ENCODE data around the gene CCNK. TPM values are rescaled to one million over a fixed set of nuclear protein-coding genes. Genes with fewer than 3 reads are reported as not detected.

Gene CCNK
- total RNA-seq, 1 experiment from 2014 or later: 104 TPM

DNA sequence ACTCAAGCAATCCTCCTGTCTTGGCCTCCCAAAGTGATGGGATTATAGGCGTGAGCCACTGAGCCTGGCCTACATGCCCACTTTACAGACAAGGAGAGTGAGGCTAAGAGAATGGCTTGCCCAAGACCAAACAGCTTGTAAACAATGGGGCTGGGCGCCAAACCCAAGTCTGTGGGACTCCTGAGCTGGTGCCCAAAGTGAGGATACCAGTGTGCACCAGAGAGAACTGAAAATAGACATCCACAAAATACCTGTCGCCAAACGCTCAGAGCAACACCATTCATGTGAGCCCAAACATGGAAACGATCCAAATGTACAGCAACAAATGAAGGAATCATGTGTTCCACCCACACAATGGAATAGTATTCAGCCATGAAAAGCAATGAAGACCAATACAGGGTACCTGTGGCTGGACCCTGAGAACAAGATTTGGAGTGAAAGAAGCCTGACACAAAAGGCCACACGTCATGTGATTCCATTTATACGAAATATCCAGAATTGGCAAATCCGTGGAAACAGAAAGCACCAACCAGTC lies 38.2 kb downstream of the CCNK start:
- BruUV-seq (replicated peaks): no TSS peak
- POLR2A ChIA-PET: no interaction called here
- H3K4me1 Mint-ChIP-seq (ENCODE audit: low read depth, unreplicated experiment): no peaks in the 10 kb centered on the region

DNA sequence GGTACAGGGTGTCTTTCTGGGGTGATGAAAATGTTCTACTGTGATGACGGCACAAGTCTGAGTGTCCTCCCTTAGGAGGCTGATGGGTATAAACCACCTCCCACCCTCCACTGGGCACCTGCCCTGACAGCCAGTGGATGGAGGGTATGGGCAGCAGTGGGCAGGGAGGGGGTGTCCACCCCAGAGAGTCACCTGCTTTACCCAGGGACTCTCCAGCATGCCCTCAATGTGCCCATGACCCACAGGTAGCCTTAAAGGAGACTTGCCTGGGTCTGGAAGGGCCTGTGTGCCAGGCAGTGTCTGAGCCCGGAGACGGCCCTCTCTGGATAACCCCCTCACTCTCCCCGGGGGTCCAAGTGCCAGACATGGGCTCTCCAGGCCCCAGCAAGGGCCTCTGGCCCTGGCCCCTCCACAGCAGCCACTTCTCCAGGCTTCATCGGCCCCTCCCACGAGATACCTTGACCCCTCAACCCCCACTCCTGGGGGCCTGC lies 38.8 kb downstream of the CCNK start:
- no peaks in the 10 kb centered on the region for H3K9me3 Mint-ChIP-seq (ENCODE audit: unreplicated experiment)
- no peak overlapping the region for H3K4me3 Mint-ChIP-seq (ENCODE audit: unreplicated experiment)
- BruUV-seq (replicated peaks): no TSS peak
- peak in 1 of 2 experiments; percentile 25 for DNase-seq
- TF ChIP-seq, protein P1, sequence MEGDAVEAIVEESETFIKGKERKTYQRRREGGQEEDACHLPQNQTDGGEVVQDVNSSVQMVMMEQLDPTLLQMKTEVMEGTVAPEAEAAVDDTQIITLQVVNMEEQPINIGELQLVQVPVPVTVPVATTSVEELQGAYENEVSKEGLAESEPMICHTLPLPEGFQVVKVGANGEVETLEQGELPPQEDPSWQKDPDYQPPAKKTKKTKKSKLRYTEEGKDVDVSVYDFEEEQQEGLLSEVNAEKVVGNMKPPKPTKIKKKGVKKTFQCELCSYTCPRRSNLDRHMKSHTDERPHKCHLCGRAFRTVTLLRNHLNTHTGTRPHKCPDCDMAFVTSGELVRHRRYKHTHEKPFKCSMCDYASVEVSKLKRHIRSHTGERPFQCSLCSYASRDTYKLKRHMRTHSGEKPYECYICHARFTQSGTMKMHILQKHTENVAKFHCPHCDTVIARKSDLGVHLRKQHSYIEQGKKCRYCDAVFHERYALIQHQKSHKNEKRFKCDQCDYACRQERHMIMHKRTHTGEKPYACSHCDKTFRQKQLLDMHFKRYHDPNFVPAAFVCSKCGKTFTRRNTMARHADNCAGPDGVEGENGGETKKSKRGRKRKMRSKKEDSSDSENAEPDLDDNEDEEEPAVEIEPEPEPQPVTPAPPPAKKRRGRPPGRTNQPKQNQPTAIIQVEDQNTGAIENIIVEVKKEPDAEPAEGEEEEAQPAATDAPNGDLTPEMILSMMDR (IDR thresholded peaks at IDR 0.05; ENCODE audit: insufficient read depth in 1 of 2, low read depth in 1 of 2, low read length in 1 of 2, severe bottlenecking in 1 of 2, unreplicated experiment in 1 of 2): no peak
- H3K36me3 Mint-ChIP-seq (ENCODE audit: insufficient read depth, unreplicated experiment): peaks cover 58% of the 10 kb centered on the region
- H3K27me3 Mint-ChIP-seq (ENCODE audit: insufficient read depth, unreplicated experiment): no peaks in the 10 kb centered on the region
- intact Hi-C loops (cut with micrococcal nuclease; ENCODE audit: unreplicated experiment): loop anchor here (5.0 kb wide), 2 partner anchors 212 to 367 kb away; no protein-coding TSS in a partner anchor
- Histone ChIP-seq H3K4me1 (peaks cover 47% of the 10 kb centered on the region), H3K36me3 (ENCODE audit: control insufficient read depth, insufficient read depth, low read length) (no peaks in the 10 kb centered on the region; the same call in 1 of the 2 replicates), H3K9me3 (no peaks in the 10 kb centered on the region), H3K27me3 (replicated peaks; ENCODE audit: control insufficient read depth, insufficient read depth, low read length) (no peaks in the 10 kb centered on the region), H3K4me3 (ENCODE audit: low read depth, low read length) (no peak overlapping the region)
- CTCF ChIA-PET: interaction anchor here (0.6 kb wide), 1 partner anchor 26 kb away, joined by 3 read pairs; no protein-coding TSS in a partner anchor
- POLR2A ChIA-PET: no interaction called here
- H3K27ac Mint-ChIP-seq (ENCODE audit: unreplicated experiment): no peak overlapping the region
- peaks cover 2% of the 10 kb centered on the region for H3K4me1 Mint-ChIP-seq (ENCODE audit: low read depth, unreplicated experiment)

More for the DNA sequence above, 38.2 kb downstream of the CCNK start:
- Histone ChIP-seq H3K4me3 (ENCODE audit: low read depth, low read length) (no peak overlapping the region), H3K36me3 (ENCODE audit: control insufficient read depth, insufficient read depth, low read length) (no peaks in the 10 kb centered on the region; the same call in 1 of the 2 replicates), H3K27me3 (replicated peaks; ENCODE audit: control insufficient read depth, insufficient read depth, low read length) (no peaks in the 10 kb centered on the region), H3K9me3 (no peaks in the 10 kb centered on the region), H3K4me1 (peaks cover 41% of the 10 kb centered on the region)
- CTCF ChIA-PET: interaction anchor here (0.6 to 1.0 kb wide), 2 partner anchors 26 to 57 kb away, joined by 3 read pairs; no protein-coding TSS in a partner anchor
- Mint-ChIP-seq H3K36me3 (ENCODE audit: insufficient read depth, unreplicated experiment) (peaks cover 59% of the 10 kb centered on the region), H3K27me3 (ENCODE audit: insufficient read depth, unreplicated experiment) (no peaks in the 10 kb centered on the region), H3K9me3 (ENCODE audit: unreplicated experiment) (no peaks in the 10 kb centered on the region), H3K27ac (ENCODE audit: unreplicated experiment) (no peak overlapping the region), H3K4me3 (ENCODE audit: unreplicated experiment) (no peak overlapping the region)
- intact Hi-C loops (cut with micrococcal nuclease; ENCODE audit: unreplicated experiment): no loop called here
- TF ChIP-seq, protein P1 (IDR thresholded peaks at IDR 0.05; ENCODE audit: insufficient read depth in 1 of 2, low read depth in 1 of 2, low read length in 1 of 2, severe bottlenecking in 1 of 2, unreplicated experiment in 1 of 2): no peak
- DNase-seq: no peak

DNA sequence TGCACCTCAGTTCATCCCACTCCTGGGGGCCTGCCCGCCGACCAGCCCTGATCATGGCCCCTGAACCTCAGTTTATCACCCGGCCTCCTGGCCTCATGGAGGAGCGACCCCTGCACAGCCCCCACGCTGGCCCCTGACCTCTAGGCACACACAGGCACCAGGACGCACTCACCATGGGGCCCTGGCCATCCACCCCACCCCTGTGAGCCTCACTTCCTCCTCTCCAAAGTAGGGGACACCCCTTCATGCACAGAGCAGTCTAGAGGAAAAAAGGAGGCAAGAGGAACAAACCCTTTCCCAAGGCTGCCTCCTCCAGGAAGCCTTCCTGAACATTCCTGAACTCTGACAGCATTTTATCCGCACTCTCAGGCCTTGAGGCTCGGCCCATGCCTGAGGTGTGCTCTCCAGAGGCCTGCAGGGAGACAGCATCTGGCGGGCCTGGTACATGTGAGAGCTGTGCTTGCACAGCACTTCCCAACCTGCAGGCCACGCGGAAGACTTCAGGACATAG lies 39.4 kb downstream of the CCNK start:
- H3K4me1 Mint-ChIP-seq (ENCODE audit: low read depth, unreplicated experiment): peaks cover 8% of the 10 kb centered on the region
- intact Hi-C loops (cut with micrococcal nuclease; ENCODE audit: unreplicated experiment): loop anchor here (5.0 kb wide), 2 partner anchors 212 to 367 kb away; no protein-coding TSS in a partner anchor
- TF ChIP-seq, protein P1 (IDR thresholded peaks at IDR 0.05; ENCODE audit: insufficient read depth in 1 of 2, low read depth in 1 of 2, low read length in 1 of 2, severe bottlenecking in 1 of 2, unreplicated experiment in 1 of 2): no peak
- no peaks in the 10 kb centered on the region for H3K27me3 ChIP-seq (replicated peaks; ENCODE audit: control insufficient read depth, insufficient read depth, low read length)
- H3K27ac Mint-ChIP-seq (ENCODE audit: unreplicated experiment): peak overlapping the region; percentile 84
- H3K36me3 Mint-ChIP-seq (ENCODE audit: insufficient read depth, unreplicated experiment): peaks cover 56% of the 10 kb centered on the region
- H3K4me3 ChIP-seq (ENCODE audit: low read depth, low read length): no peak overlapping the region
- H3K27me3 Mint-ChIP-seq (ENCODE audit: insufficient read depth, unreplicated experiment): no peaks in the 10 kb centered on the region
- peak overlapping the region; percentile 22 for H3K4me3 Mint-ChIP-seq (ENCODE audit: unreplicated experiment)
- no TSS peak for BruUV-seq (replicated peaks)
- peaks cover 53% of the 10 kb centered on the region for H3K4me1 ChIP-seq
- no peaks in the 10 kb centered on the region for H3K9me3 ChIP-seq
- no peaks in the 10 kb centered on the region for H3K9me3 Mint-ChIP-seq (ENCODE audit: unreplicated experiment)
- CTCF ChIA-PET: no interaction called here
- POLR2A ChIA-PET: no interaction called here
- no peaks in the 10 kb centered on the region; the same call in 1 of the 2 replicates for H3K36me3 ChIP-seq (ENCODE audit: control insufficient read depth, insufficient read depth, low read length)
- DNase-seq: peak in 1 of 2 experiments; percentile 25

All from Caco-2 (cell line).